GM20000 (cell line): ENCODE data around the gene SLC5A5.
A peak's percentile ranks its signal among the peaks of the same experiment; 100 is the strongest.

Experiments used
- DNase-seq: peaks from one replicate; pipeline ENCODE4 v3.0.0; 2012; ENCODE audit warnings: low spot score
- CTCF ChIP-seq: IDR thresholded peaks from 2 replicates; pipeline ENCODE4 v1.5.1; 2012; ENCODE audit warnings: mild to moderate bottlenecking, control low read depth; ENCODE audit errors: extremely low read depth, missing control alignments

SLC5A5 gene

GRCh38 chr19:17869114-17869608 lies 2.6 kb upstream of the SLC5A5 start:
- no peak for DNase-seq
- TF ChIP-seq CTCF: no peak

- no peak for DNase-seq
- TF ChIP-seq CTCF: no peak
Measured at GRCh38 chr19:17871032-17871877, 490 bp upstream of the SLC5A5 start.

- DNase-seq: no peak
- no peak for TF ChIP-seq CTCF
Measured at GRCh38 chr19:17872251-17873001, 681 bp downstream of the SLC5A5 start.

- TF ChIP-seq CTCF: no peak
- DNase-seq: peak; percentile 89
Measured at GRCh38 chr19:17873786-17874757, 2.3 kb downstream of the SLC5A5 start.

GRCh38 chr19:17874758-17875135 lies 3.0 kb downstream of the SLC5A5 start:
- no peak for TF ChIP-seq CTCF

GRCh38 chr19:17877696-17878095 lies 6.0 kb downstream of the SLC5A5 start:
- TF ChIP-seq CTCF: no peak

More at GRCh38 chr19:17874758-17875135, 3.0 kb downstream of the SLC5A5 start:
- DNase-seq: no peak

More at GRCh38 chr19:17877696-17878095, 6.0 kb downstream of the SLC5A5 start:
- DNase-seq: no peak
